ENCODE measurements around the gene MORF4L1. TPM values are rescaled to one million over a fixed set of nuclear protein-coding genes. Genes with fewer than 3 reads are reported as not detected.
"Not testable (repeated sequence)": the region's sequence is repeated elsewhere in the genome, so short reads cannot be mapped to it uniquely, and the experiment has no call there.

MORF4L1 gene
- total RNA-seq, 4 donors from 2014 or later: 118 to 178 (median 141) TPM

GRCh38 chr15:78841891-78842290 lies 30.8 kb upstream of the MORF4L1 start:
- 87 to 92% methylated on average over 6 of the region's 6 CpGs for WGBS, 2 donors
- DNase-seq (ENCODE audit: low spot score in 2 of 2): no peak
- intact Hi-C loops (cut with DNase I; ENCODE audit: low total_unique reads): no loop called here
- H3K4me3 ChIP-seq (ENCODE audit: low read depth, poor library complexity, severe bottlenecking): no peak overlapping the region
- TF ChIP-seq POLR2A (IDR thresholded peaks at IDR 0.05): no peak
- TF ChIP-seq, protein P1, sequence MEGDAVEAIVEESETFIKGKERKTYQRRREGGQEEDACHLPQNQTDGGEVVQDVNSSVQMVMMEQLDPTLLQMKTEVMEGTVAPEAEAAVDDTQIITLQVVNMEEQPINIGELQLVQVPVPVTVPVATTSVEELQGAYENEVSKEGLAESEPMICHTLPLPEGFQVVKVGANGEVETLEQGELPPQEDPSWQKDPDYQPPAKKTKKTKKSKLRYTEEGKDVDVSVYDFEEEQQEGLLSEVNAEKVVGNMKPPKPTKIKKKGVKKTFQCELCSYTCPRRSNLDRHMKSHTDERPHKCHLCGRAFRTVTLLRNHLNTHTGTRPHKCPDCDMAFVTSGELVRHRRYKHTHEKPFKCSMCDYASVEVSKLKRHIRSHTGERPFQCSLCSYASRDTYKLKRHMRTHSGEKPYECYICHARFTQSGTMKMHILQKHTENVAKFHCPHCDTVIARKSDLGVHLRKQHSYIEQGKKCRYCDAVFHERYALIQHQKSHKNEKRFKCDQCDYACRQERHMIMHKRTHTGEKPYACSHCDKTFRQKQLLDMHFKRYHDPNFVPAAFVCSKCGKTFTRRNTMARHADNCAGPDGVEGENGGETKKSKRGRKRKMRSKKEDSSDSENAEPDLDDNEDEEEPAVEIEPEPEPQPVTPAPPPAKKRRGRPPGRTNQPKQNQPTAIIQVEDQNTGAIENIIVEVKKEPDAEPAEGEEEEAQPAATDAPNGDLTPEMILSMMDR (IDR thresholded peaks at IDR 0.05): no peak

DNA sequence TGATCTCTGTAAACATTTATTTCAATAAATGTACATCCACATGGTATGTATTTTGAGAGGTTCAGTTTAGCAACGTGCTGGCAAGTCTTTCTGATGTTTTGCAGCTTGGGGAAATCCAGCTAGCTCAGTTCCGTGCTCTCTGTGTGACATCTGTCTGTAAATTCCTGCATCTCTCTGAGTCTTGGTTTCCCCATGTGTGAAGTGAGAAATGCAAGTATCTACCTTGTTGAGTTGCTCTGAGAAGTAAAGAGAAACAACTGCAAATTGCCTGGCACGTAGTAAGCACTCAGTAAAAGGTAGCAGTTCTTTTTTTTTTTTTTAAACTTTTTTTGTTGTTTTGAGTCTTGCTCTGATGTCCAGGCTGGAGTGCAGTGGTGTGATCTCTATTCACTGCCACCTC lies 30.2 kb upstream of the MORF4L1 start:
- intact Hi-C loops (cut with DNase I; ENCODE audit: low total_unique reads): no loop called here
- no peak for DNase-seq (ENCODE audit: low spot score in 2 of 2)
- 84 to 85% methylated on average over 3 of the region's 3 CpGs for WGBS, 2 donors
- TF ChIP-seq POLR2A (IDR thresholded peaks at IDR 0.05): no peak
- TF ChIP-seq, protein P1 (IDR thresholded peaks at IDR 0.05): no peak
- no peak overlapping the region for H3K4me3 ChIP-seq (ENCODE audit: low read depth, poor library complexity, severe bottlenecking)

GRCh38 chr15:78846906-78847305 lies 25.8 kb upstream of the MORF4L1 start:
- H3K4me3 ChIP-seq (ENCODE audit: low read depth, poor library complexity, severe bottlenecking); intact Hi-C loops (cut with DNase I; ENCODE audit: low total_unique reads); DNase-seq (ENCODE audit: low spot score in 2 of 2): not testable (repeated sequence)
- 73% methylated on average over 9 of the region's 27 CpGs; no CpG with 5 or more reads in 1 of the 2 donors for WGBS, 2 donors

DNA sequence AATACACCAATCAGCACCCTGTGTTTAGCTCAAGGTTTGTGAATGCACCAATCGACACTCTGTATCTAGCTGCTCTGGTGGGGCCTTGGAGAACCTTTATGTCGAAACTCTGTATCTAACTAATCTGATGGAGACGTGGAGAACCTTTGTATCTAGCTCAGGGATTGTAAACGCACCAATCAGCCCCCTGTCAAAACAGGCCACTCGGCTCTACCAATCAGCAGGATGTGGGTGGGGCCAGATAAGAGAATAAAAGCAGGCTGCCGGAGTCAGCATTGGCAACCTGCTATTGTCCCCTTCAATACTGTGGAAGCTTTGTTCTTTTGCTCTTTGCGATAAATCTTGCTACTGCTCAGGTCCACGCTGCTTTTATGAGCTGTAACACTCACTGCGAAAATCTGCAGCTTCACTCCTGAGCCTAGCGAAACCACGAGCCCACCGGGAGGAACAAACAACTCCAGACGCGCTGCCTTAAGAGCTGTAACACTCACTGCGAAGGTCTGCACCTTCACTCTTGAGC lies 25.2 kb upstream of the MORF4L1 start:
- H3K4me3 ChIP-seq (ENCODE audit: low read depth, poor library complexity, severe bottlenecking); intact Hi-C loops (cut with DNase I; ENCODE audit: low total_unique reads); DNase-seq (ENCODE audit: low spot score in 2 of 2): not testable (repeated sequence)
- 87 to 91% methylated on average over 15 of the region's 15 CpGs for WGBS, 2 donors

DNA sequence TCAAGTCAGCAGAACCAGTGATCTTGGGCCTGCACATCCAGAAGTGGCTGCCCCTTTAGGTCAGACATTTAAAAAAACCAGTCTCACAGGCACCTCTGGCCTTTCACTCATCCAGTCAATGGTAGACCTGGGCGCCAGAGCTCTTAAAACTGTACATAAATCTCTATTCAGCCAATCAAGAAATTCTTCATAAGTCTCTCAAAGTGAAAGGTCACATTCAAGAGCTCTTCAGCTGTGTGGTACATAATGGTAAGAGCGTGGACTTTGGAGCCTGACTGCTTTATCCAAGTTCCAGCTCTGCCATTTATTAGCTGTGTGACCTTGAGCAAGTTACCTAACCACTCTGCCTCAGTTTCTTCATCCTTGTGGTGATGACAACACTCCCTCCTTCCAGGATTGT lies 22.3 kb upstream of the MORF4L1 start:
- TF ChIP-seq, protein P1 (IDR thresholded peaks at IDR 0.05): no peak
- TF ChIP-seq POLR2A (IDR thresholded peaks at IDR 0.05): no peak
- intact Hi-C loops (cut with DNase I; ENCODE audit: low total_unique reads): no loop called here
- no peak overlapping the region for H3K4me3 ChIP-seq (ENCODE audit: low read depth, poor library complexity, severe bottlenecking)
- 89 to 97% methylated on average over 2 of the region's 2 CpGs for WGBS, 2 donors
- no peak for DNase-seq (ENCODE audit: low spot score in 2 of 2)

- intact Hi-C loops (cut with DNase I; ENCODE audit: low total_unique reads): no loop called here
- TF ChIP-seq, protein P1 (IDR thresholded peaks at IDR 0.05): no peak
- TF ChIP-seq POLR2A (IDR thresholded peaks at IDR 0.05): no peak
- no peak overlapping the region for H3K4me3 ChIP-seq (ENCODE audit: low read depth, poor library complexity, severe bottlenecking)
- WGBS, 2 donors: 53 to 55% methylated on average over 6 of the region's 6 CpGs
- no peak for DNase-seq (ENCODE audit: low spot score in 2 of 2)
Observed at GRCh38 chr15:78850941-78851755, 21.5 kb upstream of the MORF4L1 start.
